ENCODE data around the gene SCAF1. TPM values are rescaled to one million over a fixed set of nuclear protein-coding genes. Genes with fewer than 3 reads are reported as not detected.
"Not testable (repeated sequence)": the region's sequence is repeated elsewhere in the genome, so short reads cannot be mapped to it uniquely, and the experiment has no call there.

Gene SCAF1
- total RNA-seq, 1 donor from 2014 or later = 61.0 TPM

DNA sequence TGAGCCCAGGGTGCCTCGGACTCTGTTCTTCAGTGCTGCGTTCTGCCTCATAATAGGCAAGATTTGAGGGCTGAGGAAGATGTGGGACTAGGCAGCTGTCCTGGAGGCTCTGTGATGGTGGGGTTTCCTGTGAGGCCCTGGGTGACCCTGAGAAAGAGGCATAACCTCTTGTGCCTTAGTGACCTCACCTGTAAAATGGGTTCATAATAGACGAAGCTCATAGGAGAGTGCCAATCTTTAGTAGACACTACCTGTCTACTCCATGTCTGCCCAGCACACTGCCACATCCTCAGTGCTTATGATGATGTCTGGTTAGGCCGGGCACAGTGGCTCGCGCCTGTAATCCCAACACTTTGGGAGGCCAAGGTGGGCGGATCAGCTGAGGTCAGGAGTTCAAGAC, 25.5 kb upstream of the SCAF1 start:
- ChIA-PET CTCF (no interaction called here), POLR2A (interaction anchor here (0.7 to 1.0 kb wide), 2 partner anchors 12 to 23 kb away, joined by 3 read pairs; no protein-coding TSS in a partner anchor)
- Mint-ChIP-seq H3K36me3 (ENCODE audit: low read depth) (peaks cover 64% of the 10 kb centered on the region), H3K4me3 (no peak overlapping the region), H3K9me3 (no peaks in the 10 kb centered on the region), H3K27ac (no peak overlapping the region), H3K4me1 (peaks cover 13% of the 10 kb centered on the region), H3K27me3 (no peaks in the 10 kb centered on the region)
- ATAC-seq (ENCODE audit: low read depth) = no peak
- DNase-seq = no peak
- TF ChIP-seq, protein P1, sequence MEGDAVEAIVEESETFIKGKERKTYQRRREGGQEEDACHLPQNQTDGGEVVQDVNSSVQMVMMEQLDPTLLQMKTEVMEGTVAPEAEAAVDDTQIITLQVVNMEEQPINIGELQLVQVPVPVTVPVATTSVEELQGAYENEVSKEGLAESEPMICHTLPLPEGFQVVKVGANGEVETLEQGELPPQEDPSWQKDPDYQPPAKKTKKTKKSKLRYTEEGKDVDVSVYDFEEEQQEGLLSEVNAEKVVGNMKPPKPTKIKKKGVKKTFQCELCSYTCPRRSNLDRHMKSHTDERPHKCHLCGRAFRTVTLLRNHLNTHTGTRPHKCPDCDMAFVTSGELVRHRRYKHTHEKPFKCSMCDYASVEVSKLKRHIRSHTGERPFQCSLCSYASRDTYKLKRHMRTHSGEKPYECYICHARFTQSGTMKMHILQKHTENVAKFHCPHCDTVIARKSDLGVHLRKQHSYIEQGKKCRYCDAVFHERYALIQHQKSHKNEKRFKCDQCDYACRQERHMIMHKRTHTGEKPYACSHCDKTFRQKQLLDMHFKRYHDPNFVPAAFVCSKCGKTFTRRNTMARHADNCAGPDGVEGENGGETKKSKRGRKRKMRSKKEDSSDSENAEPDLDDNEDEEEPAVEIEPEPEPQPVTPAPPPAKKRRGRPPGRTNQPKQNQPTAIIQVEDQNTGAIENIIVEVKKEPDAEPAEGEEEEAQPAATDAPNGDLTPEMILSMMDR (IDR thresholded peaks at IDR 0.05) = no peak
- intact Hi-C loops (cut with micrococcal nuclease) = no loop called here

DNA sequence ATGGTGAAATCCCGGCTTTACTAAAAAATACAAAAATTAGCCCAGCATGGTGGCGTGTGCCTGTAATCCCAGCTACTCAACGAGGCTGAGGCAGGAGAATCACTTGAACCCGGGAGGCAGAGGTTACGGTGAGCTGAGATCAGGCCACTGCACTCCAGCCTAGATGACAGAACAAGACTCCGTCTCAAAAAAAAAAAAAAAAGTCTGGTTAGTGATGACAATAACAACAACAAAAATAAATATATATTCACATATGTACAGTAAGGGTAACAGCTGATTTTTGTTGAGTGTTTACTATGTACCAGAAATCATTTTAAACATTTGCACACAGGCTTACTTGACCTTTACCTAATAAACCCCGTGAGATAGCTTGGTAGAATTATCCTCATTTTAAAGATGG, 25.1 kb upstream of the SCAF1 start:
- H3K27ac Mint-ChIP-seq = no peak overlapping the region
- ATAC-seq (ENCODE audit: low read depth) (no peak), DNase-seq (no peak)
- no peaks in the 10 kb centered on the region for H3K27me3 Mint-ChIP-seq
- no peaks in the 10 kb centered on the region for H3K9me3 Mint-ChIP-seq
- no peak overlapping the region for H3K4me3 Mint-ChIP-seq
- ChIA-PET CTCF (interaction anchor here (0.6 kb wide), 1 partner anchor 209 kb away, joined by 3 read pairs; no protein-coding TSS in a partner anchor), POLR2A (interaction anchor here (0.7 kb wide), 2 partner anchors 24 to 163 kb away, joined by 3 read pairs; no protein-coding TSS in a partner anchor)
- H3K4me1 Mint-ChIP-seq = peaks cover 13% of the 10 kb centered on the region
- peaks cover 68% of the 10 kb centered on the region for H3K36me3 Mint-ChIP-seq (ENCODE audit: low read depth)
- intact Hi-C loops (cut with micrococcal nuclease) = no loop called here
- TF ChIP-seq, protein P1 (IDR thresholded peaks at IDR 0.05) = no peak

DNA sequence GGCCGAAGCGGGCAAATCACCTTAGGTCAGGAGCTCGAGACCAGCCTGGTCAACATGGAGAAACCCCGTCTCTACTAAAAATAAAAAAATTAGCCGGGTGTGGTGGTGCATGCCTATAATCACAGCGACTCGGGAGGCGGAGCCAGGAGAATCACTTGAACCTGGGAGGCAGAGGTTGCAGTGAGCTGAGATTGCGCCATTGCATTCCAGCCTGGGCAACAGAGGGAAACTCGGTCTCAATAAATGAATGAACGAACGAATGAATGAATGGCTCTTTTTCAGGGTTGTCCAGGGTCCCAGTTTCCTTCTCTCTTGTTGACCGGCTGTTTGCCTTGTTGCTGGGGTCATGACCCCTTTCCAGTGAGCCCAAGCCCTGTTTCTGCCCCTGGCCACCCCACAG, 24.1 kb upstream of the SCAF1 start:
- DNase-seq; H3K27ac Mint-ChIP-seq; H3K4me3 Mint-ChIP-seq; H3K9me3 Mint-ChIP-seq; intact Hi-C loops (cut with micrococcal nuclease); H3K27me3 Mint-ChIP-seq; ATAC-seq (ENCODE audit: low read depth); CTCF ChIA-PET; H3K4me1 Mint-ChIP-seq: not testable (repeated sequence)
- POLR2A ChIA-PET = interaction anchor here (0.6 kb wide), 1 partner anchor 278 kb away, joined by 7 read pairs; no protein-coding TSS in a partner anchor
- peaks cover 70% of the 10 kb centered on the region for H3K36me3 Mint-ChIP-seq (ENCODE audit: low read depth)

DNA sequence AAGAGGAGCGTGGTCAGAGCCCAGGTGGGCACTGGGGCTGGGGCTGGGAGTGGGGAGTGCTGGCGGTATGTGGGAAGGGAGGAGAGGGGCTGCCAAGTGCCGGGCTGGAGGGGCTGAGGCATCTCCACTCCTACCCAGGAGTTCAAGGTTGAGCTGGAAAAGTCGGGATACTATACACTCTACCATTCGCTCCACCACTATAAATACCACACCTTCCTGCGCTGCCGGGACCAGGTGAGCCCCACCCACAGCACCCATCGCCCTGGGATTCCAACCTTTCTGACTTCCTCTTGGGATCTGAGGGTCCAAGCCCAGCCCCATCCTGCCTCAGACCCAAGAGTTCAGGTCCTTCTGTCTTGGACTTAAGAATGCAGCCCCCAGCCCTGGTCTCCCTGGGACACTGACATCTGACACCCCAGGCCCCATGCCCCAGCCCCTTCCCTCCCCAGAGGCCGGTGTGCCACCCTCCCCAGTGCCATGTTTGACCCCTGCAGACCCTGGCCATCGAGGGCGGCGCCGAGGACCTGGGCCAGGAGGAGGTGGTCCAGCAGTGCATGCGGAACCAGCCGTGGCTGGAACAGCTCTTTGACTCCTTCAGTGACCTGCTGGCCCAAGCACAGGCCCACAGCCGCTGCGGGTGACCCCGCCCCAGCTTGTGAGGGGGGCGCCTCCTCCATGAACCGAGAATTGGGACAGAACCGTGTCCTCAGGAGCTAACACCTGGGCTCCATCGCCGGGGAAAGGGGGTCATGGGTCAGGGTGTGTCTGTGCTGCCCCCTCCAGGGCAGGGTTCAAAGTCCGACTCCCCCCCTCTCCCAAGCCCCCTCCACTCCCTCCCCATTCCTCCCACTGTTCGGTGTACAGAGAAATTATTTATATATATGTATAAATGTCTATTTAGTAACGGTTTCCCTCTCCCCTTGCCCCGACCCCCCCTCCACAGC, 16.8 kb upstream of the SCAF1 start:
- no peaks in the 10 kb centered on the region for H3K27me3 Mint-ChIP-seq
- intact Hi-C loops (cut with micrococcal nuclease) = no loop called here
- ATAC-seq (ENCODE audit: low read depth) (no peak), DNase-seq (no peak)
- no peak overlapping the region for H3K27ac Mint-ChIP-seq
- peaks cover 52% of the 10 kb centered on the region for H3K36me3 Mint-ChIP-seq (ENCODE audit: low read depth)
- ChIA-PET POLR2A (no interaction called here), CTCF (no interaction called here)
- no peaks in the 10 kb centered on the region for H3K4me1 Mint-ChIP-seq
- TF ChIP-seq, protein P1 (IDR thresholded peaks at IDR 0.05) = no peak
- no peak overlapping the region for H3K4me3 Mint-ChIP-seq
- no peaks in the 10 kb centered on the region for H3K9me3 Mint-ChIP-seq

DNA sequence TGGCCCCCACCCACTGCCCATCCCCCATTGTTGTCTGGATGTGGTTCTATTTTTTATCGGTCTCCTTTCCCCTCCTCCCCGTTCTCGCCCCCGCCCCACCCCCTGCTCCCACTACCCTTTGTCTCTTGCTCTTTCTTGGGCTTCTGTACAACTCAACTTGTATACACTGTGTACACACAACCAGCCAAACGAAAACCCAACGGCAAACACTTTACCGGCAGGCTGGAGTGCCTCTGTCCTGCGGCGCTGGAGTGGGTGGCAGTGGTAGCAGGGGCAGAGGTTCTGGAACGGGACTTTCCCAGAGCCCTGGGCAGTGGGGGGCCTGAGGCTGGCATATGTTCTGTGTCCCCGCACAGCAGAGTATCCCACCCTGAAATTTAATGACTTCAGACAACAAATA, 15.8 kb upstream of the SCAF1 start:
- Mint-ChIP-seq H3K27ac (no peak overlapping the region), H3K27me3 (no peaks in the 10 kb centered on the region), H3K4me3 (no peak overlapping the region), H3K4me1 (no peaks in the 10 kb centered on the region), H3K36me3 (ENCODE audit: low read depth) (peaks cover 49% of the 10 kb centered on the region), H3K9me3 (no peaks in the 10 kb centered on the region)
- ChIA-PET CTCF (no interaction called here), POLR2A (no interaction called here)
- no peak for ATAC-seq (ENCODE audit: low read depth)
- TF ChIP-seq, protein P1 (IDR thresholded peaks at IDR 0.05) = no peak
- intact Hi-C loops (cut with micrococcal nuclease) = no loop called here
- DNase-seq = no peak

Data from activated B cell treated with CpG ODN at 0.5 μM for 24 hours (primary cell).